Limb (tissue), 2 donors: ENCODE results near the gene MYCBPAP.

Experiments used
- DNase-seq, 2 donors: peaks; one replicate each; pipeline ENCODE4 v3.0.0-alpha.2; 2016; ENCODE audit errors: extremely low spot score in 2 of 2

MYCBPAP gene, protein sequence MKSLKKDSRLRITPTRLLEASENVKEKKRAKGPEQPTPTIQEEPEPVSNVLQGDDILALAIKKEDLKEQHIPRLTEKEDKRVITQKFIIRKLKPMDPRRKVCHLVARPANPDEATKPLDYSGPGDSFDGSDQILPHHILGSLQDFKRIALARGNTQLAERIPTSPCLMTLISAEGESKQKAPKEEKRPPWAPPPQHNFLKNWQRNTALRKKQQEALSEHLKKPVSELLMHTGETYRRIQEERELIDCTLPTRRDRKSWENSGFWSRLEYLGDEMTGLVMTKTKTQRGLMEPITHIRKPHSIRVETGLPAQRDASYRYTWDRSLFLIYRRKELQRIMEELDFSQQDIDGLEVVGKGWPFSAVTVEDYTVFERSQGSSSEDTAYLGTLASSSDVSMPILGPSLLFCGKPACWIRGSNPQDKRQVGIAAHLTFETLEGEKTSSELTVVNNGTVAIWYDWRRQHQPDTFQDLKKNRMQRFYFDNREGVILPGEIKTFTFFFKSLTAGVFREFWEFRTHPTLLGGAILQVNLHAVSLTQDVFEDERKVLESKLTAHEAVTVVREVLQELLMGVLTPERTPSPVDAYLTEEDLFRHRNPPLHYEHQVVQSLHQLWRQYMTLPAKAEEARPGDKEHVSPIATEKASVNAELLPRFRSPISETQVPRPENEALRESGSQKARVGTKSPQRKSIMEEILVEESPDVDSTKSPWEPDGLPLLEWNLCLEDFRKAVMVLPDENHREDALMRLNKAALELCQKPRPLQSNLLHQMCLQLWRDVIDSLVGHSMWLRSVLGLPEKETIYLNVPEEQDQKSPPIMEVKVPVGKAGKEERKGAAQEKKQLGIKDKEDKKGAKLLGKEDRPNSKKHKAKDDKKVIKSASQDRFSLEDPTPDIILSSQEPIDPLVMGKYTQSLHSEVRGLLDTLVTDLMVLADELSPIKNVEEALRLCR

DNA sequence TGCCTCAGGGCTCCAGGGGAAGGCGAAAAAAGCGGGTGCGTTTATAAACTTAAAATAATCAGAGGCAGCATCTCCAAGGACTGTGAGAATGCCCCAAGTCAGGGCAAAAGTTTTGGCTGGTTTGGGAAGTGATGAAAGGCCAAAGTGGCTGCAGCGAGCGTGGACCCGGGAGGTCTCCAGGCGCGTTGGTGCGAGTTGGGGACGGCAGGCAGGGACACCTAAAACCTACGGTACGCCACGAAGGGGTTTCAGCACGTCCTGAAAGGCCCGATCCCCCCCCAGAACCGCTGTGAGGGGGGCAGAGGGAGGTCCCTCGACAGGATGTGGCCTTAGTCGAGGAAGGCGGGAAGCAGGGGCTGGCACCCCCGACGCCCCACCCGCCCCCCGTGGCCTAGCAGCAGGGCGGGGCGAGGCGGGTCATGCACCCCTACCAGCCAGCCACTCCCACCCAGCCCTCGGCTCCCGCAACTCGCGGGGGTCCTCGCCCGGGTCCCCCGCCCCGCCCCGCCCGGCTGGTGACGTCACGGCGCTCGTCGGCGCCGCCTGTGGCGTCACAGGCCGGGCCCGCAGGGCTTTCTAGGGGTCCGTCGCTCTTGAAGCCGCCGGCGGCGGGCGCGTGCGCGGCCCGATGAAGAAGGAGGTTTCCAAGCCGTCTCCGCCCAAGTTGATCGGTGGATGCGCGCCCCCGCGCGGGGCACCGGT lies at the start of gene MYCBPAP:
TSS of gene MYCBPAP (plus strand) at position 569 of the 702 bp plus-strand sequence. CDS start 236 bp downstream, outside the sequence.
- DNase-seq: peak; percentile 80 to 89

DNA sequence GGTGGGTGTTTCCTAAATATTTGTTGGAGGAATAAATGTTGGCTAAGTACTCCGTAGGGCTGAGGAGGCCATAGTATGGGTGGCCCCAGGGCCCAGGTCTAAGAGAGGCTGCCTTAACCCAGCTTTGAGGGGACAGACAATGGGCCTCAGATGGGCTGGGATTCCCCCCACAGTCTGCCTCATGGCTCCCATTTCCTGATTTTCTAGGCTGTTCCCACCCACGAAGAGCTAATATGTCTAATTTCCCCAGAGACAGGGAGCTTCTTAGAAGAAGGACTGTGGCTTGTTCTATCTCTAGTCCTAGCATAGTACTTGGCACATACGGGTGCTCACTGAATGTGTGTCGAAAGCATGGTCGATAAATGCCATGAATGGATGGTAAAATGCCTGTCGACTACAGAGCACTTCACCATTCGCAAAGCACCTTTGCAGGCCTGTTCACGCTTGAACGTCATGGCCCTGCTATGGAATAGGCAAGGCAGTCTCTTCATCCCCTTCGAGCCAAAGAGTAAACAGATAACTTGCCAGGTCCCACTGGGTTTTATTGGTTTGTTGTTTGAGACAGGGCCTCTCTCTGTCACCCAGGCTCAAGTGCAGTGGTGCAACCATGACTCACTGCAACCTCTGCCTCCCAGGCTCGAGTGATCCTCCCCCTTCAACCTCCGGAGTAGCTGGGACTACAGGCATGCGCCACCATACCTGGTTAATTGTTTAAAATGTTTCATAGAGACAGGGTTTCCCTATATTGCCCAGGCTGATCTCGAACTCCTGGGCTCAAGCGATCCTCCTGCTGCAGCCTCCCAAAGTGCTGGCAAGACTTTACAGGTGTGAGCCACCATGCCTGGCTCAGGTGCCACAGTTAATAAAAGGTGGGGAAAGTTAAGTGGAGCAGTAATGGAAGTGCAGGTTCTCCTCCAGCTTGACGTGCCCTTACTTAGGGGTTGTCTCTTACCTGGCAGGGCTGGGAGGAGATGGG lies 49.2 kb upstream of the MYCBPAP start:
- no peak for DNase-seq

DNA sequence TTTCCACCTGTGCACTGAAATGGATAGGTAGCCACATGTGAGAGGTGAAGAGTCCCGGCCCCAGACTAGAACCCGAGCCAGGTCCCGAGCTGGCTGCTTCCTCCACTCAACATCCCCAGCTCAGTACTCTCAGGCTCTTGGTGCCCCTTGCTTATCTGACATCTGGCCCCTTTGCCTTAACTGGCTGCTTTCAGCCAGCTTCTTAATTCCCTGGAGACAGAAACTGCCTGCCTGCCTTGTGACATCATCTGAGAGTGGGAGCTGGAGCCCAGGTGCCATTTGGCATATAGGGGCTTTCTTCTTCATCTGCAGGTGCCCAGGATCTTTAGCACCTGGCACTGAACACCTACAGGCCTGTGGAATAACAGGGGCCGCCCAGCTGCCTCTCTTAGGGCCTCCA lies 48.5 kb upstream of the MYCBPAP start:
- no peak for DNase-seq

DNA sequence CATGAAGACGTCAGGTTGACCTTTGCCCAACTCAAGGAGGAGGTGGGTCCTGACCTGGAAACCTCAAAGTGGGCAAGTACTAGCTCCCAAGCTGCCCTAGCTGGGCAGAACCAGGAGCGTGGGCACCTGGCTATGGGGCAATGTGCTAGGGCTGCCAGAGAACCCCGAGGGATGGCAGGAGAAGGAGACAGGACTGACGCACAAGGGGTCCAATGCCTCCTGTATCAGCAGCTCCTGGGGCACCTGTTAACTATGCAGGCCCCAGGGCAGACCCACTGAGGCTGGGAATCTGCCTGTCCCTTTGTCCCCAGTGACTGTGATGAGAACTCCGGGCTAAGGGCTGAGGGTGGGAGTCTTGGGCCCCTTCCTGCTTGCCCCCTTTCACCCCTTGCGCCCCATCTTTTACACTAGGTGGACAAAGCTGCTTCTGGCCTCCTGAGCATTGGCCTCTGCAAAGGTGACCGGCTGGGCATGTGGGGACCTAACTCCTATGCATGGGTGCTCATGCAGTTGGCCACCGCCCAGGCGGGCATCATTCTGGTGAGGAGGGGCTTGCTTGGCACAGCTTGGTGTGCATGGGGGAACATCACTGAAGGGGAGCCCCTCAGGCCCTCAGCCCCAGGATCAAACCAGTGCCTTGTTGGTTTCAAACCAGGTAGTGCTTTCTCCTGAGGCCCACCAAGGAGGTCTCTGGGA lies 47.3 kb upstream of the MYCBPAP start:
- no peak for DNase-seq

DNA sequence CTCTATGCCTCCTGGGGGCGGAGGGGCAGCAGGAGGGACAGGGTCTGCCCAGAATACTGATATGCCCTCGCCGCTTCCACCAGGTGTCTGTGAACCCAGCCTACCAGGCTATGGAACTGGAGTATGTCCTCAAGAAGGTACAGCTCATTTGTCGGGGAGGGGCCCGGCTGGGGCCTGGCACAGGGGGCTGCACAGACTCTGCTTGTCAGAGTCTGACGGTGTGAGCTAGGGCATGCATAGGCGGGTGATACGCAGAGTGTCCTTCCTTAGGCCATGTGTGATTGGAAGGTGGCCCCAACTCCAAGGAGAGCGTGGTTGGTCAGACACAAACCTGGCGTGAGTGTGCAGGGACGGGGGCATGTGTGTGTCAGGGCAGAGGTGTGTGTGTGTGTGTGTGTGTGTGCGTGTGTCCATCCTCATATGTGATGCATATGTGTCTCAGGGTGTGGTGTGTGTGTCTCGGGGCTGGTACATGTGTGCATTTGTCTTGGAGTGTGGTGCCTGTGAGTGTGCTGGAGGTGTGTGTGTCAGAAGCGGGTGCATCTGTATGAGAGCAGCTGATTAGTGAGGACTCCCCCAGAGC lies 46.6 kb upstream of the MYCBPAP start:
- no peak for DNase-seq

DNA sequence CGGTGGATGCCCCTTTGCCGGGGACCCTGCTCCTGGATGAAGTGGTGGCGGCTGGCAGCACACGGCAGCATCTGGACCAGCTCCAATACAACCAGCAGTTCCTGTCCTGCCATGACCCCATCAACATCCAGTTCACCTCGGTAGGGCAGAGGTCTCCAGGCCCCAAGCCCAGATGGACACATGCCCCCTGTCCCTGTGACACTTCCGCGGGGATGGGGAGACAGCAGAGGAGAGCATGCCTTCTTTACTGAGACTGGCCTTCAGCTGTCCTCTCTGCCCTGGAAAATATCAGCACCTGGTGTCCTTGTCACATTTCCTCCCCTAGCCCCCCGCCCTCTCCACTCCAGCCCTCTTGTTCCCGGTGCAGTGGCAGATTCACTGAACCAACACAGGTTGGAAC lies 45.8 kb upstream of the MYCBPAP start:
- no peak for DNase-seq

DNA sequence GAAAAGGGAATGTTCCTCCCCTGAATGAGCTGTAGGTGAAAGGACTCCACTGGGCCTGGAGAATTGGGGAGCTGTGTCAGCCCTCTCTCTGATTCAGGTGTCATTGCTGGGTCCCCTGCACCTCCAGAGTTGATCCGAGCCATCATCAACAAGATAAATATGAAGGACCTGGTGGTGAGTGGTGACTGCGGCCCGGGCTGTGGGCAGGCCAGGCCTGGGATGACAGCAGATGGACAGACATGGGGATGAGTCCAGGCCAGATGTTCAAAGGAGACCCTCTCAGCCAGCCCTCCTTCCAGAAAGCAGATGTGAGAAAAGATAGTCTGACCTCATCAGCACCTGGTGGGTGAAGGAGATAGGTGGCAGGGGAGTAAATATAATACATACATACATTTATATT lies 44.1 kb upstream of the MYCBPAP start:
- no peak for DNase-seq

DNA sequence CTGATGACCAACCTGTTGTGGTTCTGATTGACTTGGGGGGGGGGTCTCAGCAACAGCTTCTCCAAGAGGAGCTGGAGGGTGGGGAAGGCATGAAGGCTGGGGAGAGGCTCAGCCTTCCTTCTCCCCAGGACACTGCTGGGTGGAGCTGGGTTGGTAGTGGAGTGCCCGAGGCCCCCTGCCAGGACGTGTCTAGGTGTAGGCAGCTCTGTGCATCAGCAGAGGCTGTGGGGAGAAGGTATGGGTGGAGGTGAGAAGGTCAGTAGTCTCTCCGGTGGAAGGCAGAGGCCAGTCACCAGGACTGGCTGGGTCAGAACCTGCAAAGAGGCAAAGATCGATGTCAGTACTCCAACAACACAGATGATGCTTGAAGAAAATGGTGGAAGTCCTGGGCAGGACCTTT lies 43.5 kb upstream of the MYCBPAP start:
- DNase-seq: no peak

DNA sequence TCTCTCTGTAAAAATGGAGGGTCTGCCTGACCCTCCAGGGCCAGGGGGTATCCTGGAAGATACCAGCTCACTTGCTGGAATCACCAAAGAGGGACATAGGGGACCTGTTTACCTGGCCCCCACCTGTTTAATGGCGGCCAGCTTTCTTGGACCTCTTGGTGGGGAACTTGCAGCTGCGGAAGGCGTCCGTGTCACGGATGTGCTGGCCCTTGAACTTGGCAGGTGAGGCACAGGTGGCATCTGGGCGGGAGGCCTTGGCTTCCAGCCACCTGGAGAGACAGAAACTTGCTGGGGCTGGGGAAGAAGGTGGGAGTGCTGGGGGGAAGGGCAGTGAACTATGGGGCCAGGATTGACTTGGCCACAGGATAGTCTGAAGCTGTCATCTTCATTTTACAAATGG lies 43.1 kb upstream of the MYCBPAP start:
- no peak for DNase-seq

DNA sequence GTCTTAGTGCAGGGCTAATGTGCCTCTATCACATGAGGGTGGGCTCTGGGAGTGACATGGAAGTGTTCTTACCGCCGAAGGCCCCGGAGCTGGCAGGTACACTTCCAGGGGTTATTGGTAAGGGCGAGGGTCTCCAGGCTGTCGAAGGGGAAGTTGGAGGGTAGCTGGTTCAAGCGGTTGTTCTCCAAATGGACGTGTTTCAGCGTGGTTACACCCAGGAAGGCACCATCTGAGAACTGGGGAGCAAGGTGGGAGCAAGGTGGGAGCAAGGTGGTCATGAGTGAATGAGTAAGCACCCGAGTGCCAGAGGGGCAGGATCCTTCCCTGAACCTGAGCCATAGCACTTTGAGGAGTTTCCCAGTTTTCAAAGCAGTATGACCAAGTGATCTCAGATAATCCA lies 42.6 kb upstream of the MYCBPAP start:
- no peak for DNase-seq

DNA sequence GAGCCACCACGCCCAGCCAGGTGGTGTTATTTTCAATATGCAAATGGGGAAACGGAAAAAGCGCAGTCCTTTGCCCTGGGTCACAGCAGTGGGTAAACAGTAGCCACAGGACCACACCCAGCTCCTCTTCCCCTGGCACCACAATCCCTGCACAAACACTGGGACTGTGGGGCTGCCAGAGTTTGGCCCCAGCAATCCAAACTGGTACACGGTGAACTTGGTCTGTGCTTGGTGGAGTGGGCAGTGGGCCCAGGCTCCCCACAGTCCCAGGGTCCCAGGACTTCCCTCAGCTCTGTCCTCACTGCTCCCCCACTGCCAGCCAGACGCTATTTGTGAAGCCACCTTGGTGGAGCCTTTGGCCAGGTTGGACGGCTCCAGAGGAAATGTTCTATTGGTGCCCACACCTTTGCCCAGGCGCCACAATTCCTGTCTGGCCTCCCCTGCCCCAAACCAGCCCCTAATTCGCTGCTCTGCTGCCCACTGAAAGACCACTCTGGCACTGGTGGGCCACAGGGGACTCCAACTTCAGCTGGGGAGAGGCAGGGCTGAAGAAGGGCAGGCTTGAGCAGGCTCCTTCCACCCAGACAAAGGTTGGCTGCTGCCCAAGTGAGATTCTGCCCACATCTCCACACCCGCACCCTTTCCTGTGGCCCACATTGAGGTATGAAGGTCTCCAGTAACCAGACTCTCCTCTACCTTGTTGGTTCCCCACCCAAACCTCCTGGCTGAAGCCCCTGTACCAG lies 41.7 kb upstream of the MYCBPAP start:
- DNase-seq: no peak

DNA sequence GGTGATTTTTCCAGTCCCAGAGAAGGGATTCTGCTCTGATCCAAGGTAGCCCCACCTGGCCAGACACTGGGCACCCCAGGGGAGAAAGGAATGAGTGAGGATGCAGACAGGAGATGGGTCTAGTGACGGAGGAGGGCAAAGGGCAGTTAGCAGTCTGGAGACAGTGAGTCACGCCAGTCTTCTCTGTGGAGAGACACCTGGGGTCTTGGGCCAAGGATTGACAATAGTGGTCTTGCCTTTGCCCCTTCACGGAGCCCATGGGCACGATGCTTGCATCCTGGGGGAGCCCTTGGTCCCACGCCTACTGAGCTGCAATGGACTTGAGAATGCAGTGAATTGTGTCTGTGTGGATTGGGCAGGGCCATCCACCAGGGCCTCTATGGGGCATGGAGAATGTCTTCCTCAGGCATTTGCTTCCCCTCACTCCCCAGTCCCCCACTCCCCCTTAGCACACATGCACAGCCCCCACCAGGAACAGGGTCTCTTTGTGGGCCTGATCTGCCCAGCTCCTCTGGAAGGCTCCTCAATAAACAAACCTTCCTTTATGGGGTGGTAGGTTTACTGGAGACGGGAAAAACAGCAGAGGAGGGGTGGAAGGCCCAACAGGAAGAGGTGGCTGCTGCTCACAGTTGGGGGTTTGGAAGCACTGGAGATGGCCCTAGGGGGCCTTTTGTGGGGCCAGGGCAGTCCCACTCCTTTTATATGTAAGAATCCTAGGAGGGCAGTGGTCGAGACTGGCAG lies 41.0 kb upstream of the MYCBPAP start:
- no peak for DNase-seq

DNA sequence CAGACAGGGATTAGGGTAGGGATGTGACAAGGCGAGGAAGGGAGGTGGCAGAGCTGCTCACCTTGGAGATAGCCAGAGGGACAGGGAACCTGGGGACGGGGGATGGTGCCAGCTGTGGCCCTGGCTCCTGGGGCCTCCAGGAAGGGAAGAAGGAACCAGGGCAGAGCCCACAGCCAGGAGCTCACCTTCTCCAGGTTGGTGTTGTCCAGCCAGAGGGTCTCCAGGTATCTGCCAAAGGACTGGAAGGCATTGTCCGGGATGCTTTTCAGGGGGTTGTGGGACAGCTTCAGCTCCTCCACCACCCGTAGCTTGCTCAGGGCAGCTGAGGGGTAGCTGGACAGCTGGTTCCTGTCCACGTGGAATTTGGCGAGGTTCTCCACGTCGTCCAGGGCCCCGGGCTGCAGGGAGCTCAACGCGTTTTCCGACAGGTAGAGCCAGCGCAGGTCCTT lies 40.4 kb upstream of the MYCBPAP start:
- no peak for DNase-seq

DNA sequence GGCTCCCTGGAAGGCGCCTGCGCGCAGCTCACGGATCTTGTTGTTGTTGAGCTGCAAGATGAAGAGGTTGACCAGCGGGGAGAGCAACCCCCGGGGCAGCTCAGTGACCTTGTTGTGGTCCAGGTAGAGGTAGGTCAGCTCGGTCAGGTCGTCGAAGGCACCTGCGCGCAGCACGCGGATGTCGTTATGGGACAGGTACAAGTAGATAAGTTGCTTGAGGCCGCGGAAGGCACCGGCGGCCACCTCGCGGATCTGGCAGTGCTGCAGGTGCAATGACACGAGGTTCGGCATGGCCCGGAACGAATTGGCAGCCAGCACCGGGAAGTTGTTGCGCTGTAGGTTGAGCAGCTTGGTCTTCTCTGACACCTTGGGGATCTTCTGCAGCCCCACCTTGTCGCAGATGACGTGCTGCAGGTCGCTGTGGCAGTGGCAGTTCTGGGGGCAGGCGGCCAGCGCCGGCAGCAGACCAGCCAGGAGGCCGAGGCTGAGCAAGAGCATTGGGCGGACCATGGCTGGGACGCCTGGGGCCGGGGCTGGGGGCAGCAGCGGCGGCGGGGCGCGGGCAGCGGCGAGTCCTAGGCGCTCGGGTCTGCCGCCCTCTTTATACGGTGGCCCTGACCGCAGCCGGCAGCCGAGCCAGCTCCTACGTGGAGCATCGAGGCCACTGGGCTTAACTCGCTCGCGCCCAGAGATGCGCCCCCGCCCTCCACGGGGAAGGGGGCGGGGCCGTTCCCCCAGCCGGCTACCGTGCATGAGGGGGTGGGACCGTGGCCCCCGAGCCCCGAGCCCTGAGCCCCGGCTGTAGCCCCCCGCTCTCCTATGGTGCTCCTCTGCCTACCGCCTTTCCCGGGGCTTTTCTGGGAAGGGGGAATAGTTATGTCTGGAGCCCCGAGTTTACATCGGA lies 39.7 kb upstream of the MYCBPAP start, which contains the start of gene CHAD:
TSS of gene CHAD (minus strand) at position 577 of the 904 bp plus-strand sequence. CDS start at position 510, 67 bp downstream.
- DNase-seq: peak in 1 of 2 donors; percentile 65

DNA sequence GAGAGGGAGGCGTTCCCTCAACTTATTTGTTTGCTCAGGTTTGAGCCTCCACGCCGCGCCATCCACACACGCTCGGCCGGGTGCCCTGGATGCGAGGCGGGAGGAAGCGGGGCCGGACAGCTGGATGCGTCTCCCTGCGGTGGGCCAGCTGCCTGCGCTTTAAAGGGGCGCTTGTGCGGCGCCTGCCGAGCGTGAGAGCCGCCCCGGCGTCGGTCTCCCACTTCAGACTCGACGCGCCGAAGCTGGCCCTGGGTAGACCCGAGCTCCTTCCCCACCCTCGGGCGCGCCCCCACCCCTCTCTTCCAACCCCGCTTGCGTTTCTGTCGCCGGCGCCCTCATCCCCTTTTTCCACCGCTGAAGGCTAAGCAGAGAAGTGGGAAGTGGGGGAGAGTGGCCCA lies 39.0 kb upstream of the MYCBPAP start:
- peak in 1 of 2 donors; percentile 63 for DNase-seq

DNA sequence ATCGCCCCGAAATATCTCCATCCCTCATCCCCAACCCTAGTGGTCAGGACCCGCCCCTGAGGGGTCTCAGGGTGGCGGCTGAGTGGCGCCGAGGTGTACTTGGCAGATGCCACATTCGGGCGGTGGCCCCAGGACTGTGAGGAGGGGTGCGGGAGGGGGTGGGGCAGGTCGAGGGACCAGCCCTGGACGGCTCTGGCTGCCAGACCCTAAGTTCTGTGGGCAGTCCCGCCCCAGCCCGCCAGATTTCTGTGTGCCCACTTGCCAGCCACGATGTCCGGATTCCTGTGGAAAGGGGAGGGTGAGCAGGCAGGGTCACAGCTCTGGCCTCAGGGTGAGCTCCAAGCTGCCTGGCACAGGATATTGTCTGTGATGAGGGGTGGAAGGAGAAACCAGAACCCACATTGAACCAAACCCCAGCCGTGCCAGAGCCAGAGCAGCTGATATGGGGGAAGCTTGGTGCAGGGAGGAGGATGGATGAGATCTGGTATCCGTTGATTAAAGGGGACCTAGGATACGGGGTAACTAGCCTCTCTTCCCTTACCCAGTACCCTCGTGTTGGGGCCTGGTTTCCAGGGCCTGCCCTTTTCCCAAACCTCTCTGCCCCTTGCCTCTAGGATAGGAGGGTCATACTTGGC lies 38.5 kb upstream of the MYCBPAP start:
- DNase-seq: no peak
